Stimulated activated CD8-positive, alpha-beta memory T cell treated with anti-CD3 and anti-CD28 coated beads, Interleukin-15, amount 100 ng/mL, for 48 hours (primary cell): Measurements from ENCODE around the gene ZNF705A.
"Not testable (repeated sequence)": the region's sequence is repeated elsewhere in the genome, so short reads cannot be mapped to it uniquely, and the experiment has no call there.

ENCODE experiments used
- DNase-seq, 2 donors: peaks; one replicate each; pipeline ENCODE4 v3.0.0-alpha.2; 2020; ENCODE audit warnings: low read depth in 2 of 2

Gene ZNF705A

DNA sequence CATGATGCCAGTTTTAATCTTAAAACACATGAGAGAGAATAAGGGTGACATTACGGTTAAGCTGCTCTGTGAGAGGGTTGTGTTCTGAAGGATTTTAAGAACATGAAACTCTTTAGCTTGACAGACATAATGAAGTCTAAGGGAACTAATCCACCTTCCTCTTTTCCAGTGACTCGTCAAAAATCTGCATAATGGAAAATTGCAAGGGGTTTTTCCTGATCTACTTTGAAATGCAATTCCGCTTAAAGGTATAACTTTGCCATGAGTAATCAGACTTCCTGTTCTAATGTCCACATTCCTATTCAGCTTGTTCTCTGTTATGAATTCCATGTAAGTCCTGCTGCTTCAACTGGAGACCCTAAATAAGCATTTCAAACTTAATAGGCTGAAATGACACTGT is at the start of gene ZNF705A:
Gene ZNF705A, plus strand, starts transcription at position 171 of the 400 bp plus-strand sequence. CDS start 15,611 bp downstream, outside the sequence.
- DNase-seq = no peak

DNA sequence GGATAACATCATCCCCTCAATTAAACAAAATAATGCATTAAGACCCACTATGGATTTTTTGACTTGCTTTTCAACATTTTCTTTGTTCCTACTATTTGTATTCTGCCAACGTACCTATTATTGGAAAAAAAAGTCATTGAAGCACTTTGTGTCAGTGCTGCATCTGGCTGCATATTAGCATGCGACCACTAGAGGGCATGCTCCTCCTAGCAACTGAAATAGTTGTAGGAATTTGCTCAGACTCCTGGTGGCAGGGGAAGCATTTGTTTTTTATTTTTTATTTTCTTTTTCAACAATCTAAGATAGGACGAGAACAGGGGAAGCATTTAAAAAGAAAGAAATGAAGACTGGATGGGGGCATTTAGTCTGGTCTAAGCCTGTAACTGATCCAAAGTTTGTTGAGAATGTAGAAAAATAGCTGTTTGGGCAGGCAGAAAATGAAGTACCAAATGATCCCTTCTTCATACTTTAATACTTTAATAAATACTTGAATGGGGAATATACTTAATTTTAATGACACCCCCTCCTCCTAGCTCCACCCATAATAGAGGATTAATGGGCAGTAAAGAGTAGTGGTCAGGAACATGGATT is 47.9 kb upstream of the ZNF705A start:
- DNase-seq = peak; percentile 53

DNA sequence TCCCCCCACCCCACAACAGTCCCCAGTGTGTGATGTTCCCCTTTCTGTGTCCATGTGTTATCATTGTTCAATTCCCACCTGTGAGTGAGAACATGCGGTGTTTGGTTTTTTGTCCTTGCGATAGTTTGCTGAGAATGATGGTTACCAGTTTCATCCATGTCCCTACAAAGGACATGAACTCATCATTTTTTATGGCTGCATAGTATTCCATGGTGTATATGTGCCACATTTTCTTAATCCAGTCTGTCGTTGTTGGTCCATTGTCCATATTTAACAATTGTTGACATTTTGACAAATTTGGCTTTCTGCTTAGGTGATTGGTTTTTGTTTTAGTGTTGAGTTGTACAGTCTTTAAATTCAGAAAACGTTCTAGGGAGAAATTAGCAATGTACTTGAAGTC is 43.7 kb upstream of the ZNF705A start:
- not testable (repeated sequence) for DNase-seq

DNA sequence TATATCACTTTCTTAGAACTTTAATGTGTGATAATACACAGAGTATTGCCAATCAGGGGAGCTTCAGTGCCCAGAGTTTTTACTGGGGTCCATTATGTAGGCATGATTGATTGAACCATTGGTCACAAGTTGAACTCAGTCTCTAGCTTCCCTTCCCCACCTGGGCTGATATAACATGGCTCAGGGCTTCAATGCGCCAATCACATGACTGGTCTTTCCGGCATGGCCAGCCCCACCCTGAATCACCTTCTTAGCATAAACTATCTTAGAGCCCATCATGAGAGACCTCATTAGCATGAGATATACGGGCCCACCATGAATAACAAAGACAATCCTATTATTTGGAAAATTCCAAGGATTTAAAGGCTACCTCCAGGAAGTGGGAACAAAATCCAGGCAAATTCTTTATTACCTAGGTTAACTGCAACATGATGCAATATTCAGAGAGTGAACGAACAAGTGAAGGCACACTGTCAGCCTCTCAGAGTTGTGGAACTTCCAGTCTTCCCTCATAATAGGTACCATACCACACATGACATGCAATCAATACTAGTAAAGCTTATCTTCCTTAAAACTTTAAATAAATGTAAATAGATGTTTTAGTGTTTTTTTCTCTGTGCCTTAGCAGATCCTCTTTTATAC is 36.6 kb upstream of the ZNF705A start:
- DNase-seq = no peak

DNA sequence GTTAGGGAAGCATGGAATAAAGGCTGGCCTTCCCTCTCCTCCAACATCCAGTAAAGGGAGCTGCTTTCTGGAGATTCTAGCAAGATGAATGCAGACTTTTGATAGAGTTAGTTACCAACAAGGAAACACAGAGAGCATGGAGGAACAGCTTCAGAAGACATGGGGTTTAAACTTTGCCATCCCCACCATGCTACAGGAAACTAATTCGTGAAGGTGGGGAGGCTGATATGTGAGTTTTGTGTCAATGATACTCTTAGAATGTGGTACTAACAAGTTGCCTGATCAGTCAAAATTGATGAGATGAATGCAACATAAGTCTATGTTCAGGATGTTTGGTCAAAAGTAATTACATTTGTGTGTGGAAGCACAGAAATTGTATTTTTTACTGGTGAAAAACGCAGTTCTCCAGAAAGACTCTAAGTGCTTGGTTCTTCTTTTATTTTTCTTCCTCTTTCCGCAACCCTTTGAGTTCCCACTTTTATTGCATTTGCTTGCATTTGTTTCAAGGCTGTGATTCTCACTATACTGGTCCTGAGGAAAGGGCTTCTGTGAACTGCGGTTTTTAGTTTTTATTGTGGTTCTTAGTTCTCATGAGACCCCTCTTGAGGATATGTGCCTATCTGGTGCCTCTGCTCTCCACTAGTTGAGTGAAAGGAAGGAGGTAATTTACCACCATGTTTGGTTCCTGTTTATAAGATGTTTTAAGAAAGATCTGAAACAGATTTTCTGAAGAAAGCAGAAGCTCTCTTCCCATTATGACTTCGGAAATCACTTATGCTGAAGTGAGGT is 33.5 kb upstream of the ZNF705A start, which contains the start of gene CLEC4A:
Gene CLEC4A, plus strand, starts transcription at position 494 of the 789 bp plus-strand sequence. Its CDS starts 262 bp downstream, at position 756.
- DNase-seq = no peak

DNA sequence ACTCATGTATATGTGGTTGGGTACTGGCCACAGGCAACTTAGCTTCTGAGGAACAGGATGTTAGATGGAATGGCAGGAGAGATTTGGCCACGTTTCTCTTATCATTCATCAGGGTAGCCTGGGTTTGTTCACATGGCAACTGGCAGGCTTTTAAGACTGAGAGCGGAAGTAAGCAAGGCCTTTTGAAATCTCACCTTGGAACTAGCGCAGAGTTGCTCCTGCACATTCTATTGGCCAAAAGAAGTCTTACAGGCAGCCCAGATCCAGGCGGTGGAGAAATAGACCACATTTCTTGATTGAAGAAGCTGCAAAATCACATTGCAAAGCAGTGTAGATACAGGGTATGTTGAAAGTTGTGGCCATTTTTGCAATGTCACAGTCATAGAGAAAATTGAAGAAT is 29.7 kb upstream of the ZNF705A start:
- DNase-seq = no peak

DNA sequence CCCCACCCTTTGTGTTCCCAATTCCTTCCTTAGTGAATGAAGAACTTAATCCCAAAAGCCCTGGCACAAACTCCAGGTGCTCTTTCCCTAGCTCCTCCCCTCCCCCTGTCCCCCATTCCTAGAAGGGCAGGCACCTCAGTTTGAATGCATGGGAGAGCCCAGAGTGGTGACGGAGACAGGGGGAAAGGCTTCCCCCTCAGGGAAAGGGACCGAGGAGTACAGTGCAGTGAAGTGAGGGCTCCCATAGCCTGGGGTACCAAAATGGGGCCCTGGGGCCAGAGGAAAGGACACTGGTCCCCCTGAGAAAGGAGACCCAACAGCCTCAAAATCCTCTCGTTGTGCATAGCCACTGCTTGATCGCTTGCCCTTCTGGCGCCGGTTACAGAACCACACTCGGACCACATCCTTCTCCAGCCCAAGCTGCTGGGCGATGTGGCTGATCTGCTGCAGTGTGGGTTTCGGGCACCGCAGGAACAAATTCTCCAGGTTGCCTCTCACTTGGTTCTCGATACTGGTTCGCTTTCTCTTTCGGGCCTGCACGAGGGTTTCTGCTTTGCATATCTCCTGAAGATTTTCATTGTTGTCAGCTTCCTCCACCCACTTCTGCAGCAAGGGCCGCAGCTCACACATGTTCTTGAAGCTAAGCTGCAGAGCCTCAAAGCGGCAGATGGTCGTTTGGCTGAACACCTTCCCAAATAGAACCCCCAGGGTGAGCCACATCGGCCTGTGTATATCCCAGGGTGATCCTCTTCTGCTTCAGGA is 23.0 kb upstream of the ZNF705A start:
- DNase-seq = not testable (repeated sequence)

DNA sequence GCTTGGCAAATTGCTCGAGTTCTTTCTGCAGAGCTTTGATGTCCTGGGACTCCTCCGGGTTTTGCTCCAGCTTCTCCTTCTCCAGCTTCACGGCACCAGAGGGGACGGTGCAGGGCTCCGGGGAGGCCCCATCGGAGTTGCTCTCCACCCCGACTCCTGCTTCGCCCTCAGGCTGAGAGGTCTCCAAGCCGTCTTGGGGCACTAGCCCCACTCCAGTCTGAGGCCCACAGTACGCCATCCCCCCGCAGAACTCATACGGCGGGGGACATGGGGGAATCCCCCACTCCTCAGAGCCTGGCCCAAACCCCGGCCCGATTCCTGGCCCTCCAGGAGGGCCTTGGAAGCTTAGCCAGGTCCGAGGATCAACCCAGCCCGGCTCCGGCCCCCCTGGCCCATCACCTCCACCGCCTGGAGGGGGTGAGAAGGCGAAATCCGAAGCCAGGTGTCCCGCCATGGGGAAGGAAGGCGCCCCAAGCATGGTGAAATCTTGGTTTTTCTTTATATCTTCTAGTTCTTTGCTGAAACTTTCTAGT is 22.4 kb upstream of the ZNF705A start:
- DNase-seq = not testable (repeated sequence)

DNA sequence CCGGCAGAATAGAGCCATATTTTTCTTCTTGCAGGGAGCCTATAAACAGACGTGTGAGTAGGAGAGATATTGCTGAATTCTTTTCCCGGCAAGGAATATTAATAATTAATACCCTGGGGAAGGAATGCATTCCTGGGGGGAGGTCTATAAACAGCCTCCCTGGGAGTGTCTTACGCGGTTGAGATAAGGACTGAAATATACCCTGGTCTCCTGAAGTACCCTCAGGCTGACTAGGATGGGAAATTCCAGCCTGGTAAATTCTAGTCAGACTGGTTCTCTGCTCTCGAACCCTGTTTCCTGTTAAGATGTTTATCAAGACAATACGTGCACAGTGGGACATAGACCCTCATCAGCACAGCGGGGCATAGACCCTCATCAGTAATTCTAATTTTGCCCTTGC is 15.2 kb upstream of the ZNF705A start:
- not testable (repeated sequence) for DNase-seq

DNA sequence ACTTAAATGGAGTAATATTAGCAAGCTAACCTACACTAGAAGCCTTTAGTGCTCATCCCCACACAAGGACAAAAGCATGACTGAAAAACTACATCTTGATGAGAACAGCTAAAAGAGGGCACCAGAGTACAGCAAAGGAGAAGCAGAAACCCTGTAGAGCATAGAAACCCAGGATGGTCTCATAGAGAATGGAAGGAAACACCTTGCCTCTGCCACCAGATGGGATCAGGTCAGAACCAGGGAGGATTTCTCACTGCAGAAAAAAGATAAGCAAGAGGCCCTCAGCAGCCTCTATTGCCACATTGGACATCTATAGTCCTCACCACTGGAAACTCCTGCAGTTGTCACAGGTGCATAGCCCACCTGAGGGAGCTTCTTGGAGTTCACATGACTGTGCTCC is 13.6 kb upstream of the ZNF705A start:
- no peak for DNase-seq

DNA sequence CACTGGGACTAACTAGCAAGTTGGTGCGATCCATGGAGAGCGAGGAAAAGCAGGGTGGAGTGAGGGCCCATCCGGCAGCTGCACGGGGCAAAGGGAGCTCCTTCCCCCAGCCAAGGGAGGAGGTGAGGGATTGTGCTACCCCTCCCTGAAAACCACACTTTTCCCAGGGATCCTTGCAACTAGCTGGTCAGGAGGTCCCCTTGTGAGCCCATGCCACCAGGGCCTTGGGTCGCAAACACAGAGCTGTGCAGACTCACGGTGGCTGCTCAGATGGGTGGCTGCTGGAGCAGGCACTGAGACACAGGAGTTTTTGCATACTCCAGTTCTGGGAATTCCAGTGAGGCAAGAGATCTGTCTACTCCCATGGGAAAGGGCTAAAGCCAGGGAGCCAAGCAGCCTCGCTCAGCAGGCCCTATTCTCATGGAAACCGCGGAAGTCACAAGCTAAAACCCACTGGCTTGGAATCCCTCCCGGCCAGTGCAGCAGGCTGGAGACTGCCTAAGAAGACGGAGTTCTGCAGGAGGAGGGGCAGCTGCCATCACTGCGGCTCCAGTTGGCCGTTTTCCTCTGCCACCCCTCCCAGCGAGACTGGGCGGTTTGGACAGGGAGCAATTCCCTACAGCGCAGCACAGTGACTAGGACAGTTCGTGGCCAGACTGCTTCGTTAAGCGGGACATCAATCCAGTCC is 10.9 kb upstream of the ZNF705A start:
- no peak for DNase-seq

DNA sequence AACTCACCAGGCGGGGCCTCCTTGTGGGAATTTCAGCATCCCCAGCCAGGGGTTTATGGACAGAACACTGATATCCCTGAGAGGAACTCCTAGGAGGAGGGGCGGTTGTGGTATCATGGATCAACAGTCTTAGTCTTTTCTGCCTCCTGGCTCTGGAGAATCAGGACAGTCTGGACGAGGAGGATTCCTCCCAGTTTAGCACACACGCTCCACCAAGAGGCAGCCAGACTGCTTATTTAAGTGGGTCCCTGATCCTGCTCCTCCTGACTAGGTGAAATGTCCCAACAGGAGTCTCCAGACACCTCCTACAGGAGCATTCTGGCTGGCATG is 10.4 kb upstream of the ZNF705A start:
- no peak for DNase-seq

DNA sequence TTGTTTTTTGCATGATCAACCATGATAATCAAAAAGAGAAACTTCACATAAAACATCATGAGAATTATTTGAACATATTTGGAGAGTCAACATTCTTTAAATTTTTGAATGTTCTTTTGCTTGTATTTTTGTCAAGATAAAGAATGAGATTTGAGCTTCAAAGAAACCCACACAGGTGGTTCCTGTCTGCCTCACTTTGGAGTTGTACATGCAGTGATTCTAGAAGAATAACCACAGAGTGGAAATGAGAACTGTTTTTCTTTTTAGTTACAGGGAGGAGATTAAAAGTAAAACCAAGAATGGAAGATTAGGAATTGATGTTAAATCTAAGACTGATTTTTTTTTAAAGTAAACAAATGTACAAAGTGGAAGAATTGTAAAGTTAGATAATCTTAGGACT is 2.3 kb upstream of the ZNF705A start:
- DNase-seq = no peak

DNA sequence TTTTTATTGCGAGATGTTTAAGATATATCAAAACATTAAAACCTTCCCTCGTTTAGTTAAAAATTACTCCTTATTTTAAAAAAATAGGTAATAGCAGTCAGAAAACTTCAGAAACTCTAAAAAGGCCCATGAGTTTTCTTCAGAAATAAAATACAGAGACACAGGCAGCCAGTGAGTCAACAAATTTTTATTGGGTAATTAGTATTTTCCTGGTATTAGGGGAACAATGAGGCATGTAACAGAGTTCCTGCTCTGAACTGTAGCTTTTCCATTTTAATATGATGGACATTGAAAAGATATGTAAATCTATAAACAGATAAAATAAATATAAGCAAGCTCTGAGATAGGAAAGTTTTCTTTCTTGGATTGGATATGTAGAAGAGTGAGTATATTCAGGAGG is 399 bp upstream of the ZNF705A start:
- DNase-seq = no peak

DNA sequence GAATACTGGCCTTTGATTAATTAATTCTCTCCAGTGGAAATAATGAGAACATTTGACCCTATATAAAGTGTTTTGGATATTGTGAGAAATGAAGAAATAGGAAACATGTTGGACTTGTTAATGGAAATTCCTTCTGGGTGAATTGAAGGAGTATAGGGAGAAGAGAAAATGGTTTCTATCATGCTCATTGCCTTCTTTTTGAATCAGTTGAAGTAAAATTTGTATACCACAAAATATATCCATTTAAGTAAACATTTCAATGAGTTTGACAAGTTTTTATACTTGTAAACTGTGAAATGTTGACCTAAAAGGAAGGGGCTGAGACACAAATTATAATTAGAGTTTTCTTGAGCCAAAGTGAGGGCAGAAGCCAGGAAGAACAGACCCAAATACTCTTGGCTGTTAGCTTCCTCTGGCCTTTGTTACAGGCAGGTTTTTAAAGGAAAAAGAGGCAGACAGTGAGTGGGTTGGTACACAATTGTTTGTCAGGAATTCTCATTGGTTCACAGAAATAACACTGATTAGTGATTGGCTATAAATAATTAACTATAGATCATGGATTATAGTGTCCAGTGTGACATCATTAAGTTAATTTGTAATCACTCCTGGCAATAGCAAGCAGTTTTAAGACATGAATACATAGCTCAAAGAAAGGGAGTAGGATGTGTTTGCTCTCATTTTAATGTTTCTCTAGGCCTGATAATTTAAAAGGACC is 826 bp downstream of the ZNF705A start:
- DNase-seq = no peak

DNA sequence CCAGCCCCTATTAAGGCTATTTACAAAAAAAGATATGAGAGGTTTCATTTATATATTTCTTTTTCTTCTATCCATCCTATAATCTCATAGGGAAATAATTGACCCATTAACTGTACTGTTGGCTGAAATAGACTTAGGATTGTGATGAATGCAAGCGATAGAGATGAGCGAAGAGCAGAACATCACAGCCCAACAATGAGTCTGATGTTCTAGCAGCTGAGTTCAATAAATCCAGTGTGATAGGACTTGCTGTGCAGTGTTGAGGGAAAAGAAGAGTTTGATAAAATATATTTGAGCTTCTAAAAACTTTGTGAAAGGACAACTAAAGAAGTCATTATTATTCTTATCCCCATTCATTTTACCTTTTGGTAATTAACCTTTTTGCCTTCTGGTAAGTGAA is 16.1 kb downstream of the ZNF705A start:
- not testable (repeated sequence) for DNase-seq

DNA sequence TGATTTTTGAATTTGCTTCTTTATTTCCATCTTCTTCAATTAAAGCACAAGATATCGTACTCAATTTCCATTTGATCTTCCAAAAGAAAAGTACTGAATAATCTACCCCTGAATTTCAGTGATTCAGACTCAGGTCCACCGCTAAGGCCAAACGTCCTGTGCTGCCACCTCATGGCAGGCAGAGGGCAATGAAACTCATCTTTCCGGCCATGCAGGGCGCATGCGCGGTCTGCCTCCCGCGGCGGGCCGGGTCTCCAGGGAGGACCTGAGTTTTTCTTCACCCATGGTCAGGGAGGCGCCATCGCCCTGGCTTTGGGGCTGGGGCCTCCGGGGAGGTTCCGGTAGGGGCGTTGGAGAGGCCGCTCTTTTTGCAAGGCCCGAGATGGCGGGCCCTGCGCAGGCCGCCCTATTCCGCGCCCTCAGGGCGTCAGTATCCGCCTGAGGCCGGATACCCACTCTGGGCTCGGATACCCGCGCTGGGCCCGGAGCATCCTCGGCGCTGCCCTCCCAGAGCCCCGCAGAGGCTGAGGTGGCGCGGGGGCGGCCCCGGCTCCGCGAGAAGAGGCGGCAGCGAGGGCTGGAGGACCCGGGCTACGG is 23.3 kb downstream of the ZNF705A start:
- peak; percentile 52 to 69 for DNase-seq

DNA sequence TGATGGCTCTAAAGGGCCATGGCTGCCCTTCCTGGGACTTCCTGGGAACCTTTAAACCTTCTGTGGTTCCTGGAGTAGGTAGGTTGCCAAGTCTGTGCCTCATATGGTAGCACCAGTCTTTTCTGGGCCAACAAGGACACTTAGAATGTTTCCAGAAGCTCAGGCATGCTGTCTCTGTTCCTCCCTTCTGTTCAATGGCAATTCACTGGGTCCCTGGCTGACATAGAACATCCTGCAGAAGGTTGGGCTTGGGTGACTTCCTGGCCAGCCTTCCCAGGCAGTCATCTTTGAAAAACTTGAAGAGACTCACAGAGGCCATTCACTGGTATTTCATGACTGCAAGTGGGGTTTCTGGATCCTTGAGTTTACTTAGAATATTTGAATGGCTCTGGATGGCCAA is 24.5 kb downstream of the ZNF705A start:
- not testable (repeated sequence) for DNase-seq

DNA sequence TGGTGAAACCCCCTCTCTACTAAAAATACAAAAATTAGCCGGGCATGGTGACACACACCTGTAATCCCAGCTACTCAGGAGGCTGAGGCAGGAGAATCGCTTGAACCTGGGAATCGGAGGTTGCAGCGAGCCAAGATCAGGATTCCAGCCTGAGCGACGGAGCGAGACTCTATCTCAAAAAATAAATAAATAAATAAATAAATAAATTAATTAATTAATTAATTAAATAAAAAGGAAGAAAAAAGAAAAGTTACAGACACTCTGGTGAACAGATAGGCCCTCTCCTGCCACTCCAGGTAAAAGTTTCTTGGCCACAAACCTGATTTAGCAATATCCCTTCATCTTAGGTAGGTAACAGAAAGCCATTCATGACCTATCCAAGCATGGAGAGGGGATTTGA is 26.1 kb downstream of the ZNF705A start:
- not testable (repeated sequence) for DNase-seq

DNA sequence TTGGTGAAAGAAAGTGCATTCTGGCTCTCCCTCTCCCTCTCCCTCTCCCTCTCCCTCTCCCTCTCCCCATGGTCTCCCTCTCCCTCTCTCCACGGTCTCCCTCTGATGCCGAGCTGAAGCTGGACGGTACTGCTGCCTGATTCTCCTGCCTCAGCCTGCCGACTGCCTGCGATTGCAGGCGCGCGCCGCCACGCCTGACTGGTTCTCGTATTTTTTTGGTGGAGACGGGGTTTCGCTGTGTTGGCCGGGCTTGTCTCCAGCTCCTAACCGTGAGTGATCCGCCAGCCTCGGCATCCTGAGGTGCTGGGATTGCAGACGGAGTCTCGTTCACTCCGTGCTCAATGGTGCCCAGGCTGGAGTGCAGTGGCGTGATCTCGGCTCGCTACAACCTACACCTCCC is 26.5 kb downstream of the ZNF705A start:
- not testable (repeated sequence) for DNase-seq
